ENCODE measurements around the gene SLC22A23.
A peak's percentile ranks its signal among the peaks of the same experiment; 100 is the strongest.

The SLC22A23 gene

GRCh38 chr6:3260772-3261517 lies 195.9 kb downstream of the SLC22A23 start:
- TF ChIP-seq YY1 (IDR thresholded peaks at IDR 0.05; ENCODE audit: low read depth) (no peak), TEAD4 (IDR thresholded peaks at IDR 0.05) (no peak), NFIC (IDR thresholded peaks at IDR 0.05) (no peak)
- TF ChIP-seq, protein P1, sequence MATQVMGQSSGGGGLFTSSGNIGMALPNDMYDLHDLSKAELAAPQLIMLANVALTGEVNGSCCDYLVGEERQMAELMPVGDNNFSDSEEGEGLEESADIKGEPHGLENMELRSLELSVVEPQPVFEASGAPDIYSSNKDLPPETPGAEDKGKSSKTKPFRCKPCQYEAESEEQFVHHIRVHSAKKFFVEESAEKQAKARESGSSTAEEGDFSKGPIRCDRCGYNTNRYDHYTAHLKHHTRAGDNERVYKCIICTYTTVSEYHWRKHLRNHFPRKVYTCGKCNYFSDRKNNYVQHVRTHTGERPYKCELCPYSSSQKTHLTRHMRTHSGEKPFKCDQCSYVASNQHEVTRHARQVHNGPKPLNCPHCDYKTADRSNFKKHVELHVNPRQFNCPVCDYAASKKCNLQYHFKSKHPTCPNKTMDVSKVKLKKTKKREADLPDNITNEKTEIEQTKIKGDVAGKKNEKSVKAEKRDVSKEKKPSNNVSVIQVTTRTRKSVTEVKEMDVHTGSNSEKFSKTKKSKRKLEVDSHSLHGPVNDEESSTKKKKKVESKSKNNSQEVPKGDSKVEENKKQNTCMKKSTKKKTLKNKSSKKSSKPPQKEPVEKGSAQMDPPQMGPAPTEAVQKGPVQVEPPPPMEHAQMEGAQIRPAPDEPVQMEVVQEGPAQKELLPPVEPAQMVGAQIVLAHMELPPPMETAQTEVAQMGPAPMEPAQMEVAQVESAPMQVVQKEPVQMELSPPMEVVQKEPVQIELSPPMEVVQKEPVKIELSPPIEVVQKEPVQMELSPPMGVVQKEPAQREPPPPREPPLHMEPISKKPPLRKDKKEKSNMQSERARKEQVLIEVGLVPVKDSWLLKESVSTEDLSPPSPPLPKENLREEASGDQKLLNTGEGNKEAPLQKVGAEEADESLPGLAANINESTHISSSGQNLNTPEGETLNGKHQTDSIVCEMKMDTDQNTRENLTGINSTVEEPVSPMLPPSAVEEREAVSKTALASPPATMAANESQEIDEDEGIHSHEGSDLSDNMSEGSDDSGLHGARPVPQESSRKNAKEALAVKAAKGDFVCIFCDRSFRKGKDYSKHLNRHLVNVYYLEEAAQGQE (IDR thresholded peaks at IDR 0.05; ENCODE audit: low read depth): no peak

DNA sequence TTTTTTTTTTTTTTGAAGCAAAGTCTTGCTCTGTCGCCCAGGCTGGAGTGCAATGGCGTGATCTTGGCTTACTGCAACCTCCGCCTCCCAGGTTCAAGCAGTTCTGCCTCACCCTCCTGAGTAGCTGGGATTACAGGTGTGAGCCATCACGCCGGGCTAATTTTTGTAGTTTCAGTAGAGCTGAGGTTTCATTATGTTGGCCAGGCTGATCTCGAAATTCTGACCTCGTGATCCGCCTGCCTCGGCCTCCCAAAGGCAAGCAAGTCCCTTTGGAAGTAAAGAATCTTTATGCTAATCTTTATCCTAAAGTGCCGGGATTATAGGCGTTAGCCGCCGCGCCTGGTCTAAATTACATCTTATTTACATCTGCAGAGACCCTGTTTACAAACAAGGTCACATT lies 196.6 kb downstream of the SLC22A23 start:
- no peak for TF ChIP-seq YY1 (IDR thresholded peaks at IDR 0.05; ENCODE audit: low read depth)

GRCh38 chr6:3259491-3259958 lies 197.3 kb downstream of the SLC22A23 start:
- TF ChIP-seq MAX (IDR thresholded peaks at IDR 0.05): peak; percentile 88
- TF ChIP-seq TAF1 (IDR thresholded peaks at IDR 0.05; ENCODE audit: low read depth): no peak

DNA sequence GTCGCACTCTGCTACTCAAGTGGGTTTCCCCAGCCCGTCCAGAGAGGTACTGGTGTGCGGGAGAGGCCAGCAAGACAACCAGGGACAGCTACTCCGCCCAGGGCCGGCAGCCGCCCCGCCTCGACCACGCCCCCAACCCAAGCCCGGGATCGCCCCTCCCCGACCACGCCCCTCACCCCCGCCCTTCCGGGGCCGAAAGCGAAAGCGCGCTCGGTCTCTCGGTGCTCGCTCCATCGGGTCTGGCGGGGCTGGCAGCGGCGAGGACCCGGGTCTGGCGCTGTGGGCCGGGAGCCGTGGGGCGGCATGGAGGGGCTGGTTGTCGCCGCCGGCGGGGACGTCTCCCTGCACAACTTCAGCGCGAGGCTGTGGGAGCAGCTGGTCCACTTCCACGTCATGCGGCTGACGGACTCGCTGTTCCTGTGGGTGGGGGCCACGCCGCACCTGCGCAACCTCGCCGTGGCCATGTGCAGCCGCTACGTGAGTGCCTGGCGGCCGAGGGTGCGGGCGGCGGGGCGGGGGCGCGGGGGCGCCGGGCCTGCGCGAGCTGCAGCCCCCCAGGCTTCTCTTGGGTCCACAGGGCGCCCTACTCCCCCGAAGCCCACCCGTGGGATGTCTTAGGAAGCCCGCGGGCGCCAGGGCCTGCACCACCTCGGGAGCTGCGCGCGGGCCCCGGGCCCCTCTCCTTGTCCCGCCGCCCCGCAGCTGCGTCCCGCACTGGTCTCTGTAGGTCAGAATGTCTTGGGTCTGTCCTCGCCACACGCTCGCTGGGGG lies 197.9 kb downstream of the SLC22A23 start, which contains the start of gene PSMG4:
TSS of gene PSMG4 (plus strand) at position 228 of the 771 bp plus-strand sequence. CDS start at position 304, 76 bp downstream.
- peak; percentile 78 for TF ChIP-seq YY1 (IDR thresholded peaks at IDR 0.05; ENCODE audit: low read depth)
- TF ChIP-seq CREB1 (IDR thresholded peaks at IDR 0.05; ENCODE audit: low read depth): no peak
- TF ChIP-seq TEAD4 (IDR thresholded peaks at IDR 0.05): 0 out of 2 replicates have a peak, but pooled peaks have one; percentile 16
- TF ChIP-seq MAX (IDR thresholded peaks at IDR 0.05): peak; percentile 88
- peak; percentile 71; the same call in 1 of the 2 replicates for TF ChIP-seq TAF1 (IDR thresholded peaks at IDR 0.05; ENCODE audit: low read depth)
- TF ChIP-seq NFIC (IDR thresholded peaks at IDR 0.05): no peak; the same call in 1 of the 2 replicates

DNA sequence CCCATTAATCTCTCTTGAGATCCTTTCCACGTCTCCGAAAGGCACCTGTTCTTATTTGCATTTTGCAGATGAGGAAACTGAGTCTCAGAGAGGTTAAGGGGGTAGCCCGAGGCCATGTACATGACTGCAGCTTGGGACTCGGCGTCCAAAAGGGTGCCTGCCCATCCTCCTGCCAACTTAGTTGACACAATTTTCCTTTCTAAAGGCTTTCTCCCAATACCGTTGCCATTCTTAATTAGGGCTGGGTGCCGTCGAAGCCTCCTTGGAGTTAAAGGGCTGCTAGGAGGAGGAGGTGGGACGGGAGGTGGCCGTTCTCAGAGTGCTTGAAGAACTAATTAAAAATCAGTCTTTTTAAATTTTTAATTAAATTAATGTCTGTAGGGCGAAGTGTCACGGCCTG lies 198.6 kb downstream of the SLC22A23 start:
- TF ChIP-seq ZBTB7A (IDR thresholded peaks at IDR 0.05; ENCODE audit: low read depth) (no peak), EP300 (IDR thresholded peaks at IDR 0.05; ENCODE audit: borderline replicate concordance) (no peak), FOXM1 (IDR thresholded peaks at IDR 0.05; ENCODE audit: borderline replicate concordance, low read depth) (no peak), EGR1 (IDR thresholded peaks at IDR 0.05) (no peak), NFIC (IDR thresholded peaks at IDR 0.05) (no peak), MAX (IDR thresholded peaks at IDR 0.05) (no peak), TAF1 (IDR thresholded peaks at IDR 0.05; ENCODE audit: low read depth) (no peak), TEAD4 (IDR thresholded peaks at IDR 0.05) (no peak), CREB1 (IDR thresholded peaks at IDR 0.05; ENCODE audit: low read depth) (no peak), RAD21 (IDR thresholded peaks at IDR 0.05; ENCODE audit: low read depth) (no peak), YY1 (IDR thresholded peaks at IDR 0.05; ENCODE audit: low read depth) (no peak), TCF12 (IDR thresholded peaks at IDR 0.05; ENCODE audit: low read depth) (no peak), CEBPB (IDR thresholded peaks at IDR 0.05) (no peak)
- TF ChIP-seq, protein P1 (IDR thresholded peaks at IDR 0.05; ENCODE audit: low read depth): no peak
- TF ChIP-seq, protein P2, sequence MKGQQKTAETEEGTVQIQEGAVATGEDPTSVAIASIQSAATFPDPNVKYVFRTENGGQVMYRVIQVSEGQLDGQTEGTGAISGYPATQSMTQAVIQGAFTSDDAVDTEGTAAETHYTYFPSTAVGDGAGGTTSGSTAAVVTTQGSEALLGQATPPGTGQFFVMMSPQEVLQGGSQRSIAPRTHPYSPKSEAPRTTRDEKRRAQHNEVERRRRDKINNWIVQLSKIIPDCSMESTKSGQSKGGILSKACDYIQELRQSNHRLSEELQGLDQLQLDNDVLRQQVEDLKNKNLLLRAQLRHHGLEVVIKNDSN (IDR thresholded peaks at IDR 0.05): no peak

- no peak for TF ChIP-seq EP300 (IDR thresholded peaks at IDR 0.05; ENCODE audit: borderline replicate concordance)
- no peak for TF ChIP-seq CEBPB (IDR thresholded peaks at IDR 0.05)
- TF ChIP-seq EGR1 (IDR thresholded peaks at IDR 0.05): no peak
- no peak for TF ChIP-seq TEAD4 (IDR thresholded peaks at IDR 0.05)
- TF ChIP-seq TAF1 (IDR thresholded peaks at IDR 0.05; ENCODE audit: low read depth): no peak
- TF ChIP-seq CREB1 (IDR thresholded peaks at IDR 0.05; ENCODE audit: low read depth): no peak
- no peak for TF ChIP-seq FOXM1 (IDR thresholded peaks at IDR 0.05; ENCODE audit: borderline replicate concordance, low read depth)
These were observed 203.3 kb downstream of the SLC22A23 start for GRCh38 chr6:3253597-3253961.
